C4-2B (cell line): ENCODE measurements around the gene PEAK3.

Experiments used
- CTCF ChIP-seq: fragments of 450-650 bp; conservative IDR thresholded peaks from 2 replicates; pipeline ENCODE4 v1.5.1; 2017; ENCODE audit warnings: mild to moderate bottlenecking
- ZFX ChIP-seq: fragments of 450-650 bp; IDR thresholded peaks from 2 replicates; pipeline ENCODE4 v1.6.1; 2017

- no peak for TF ChIP-seq CTCF
- no peak for TF ChIP-seq ZFX
Observed at GRCh38 chr19:2302319-2303210, 20.6 kb upstream of the PEAK3 start.
